Psoas muscle (tissue), 8 donors: Measurements from ENCODE around the gene SLC44A3. TPM values are rescaled to one million over a fixed set of nuclear protein-coding genes. Genes with fewer than 3 reads are reported as not detected.

Source experiments
- ATAC-seq, 4 donors: fragments of 200-7000 bp; cut with Tn5 transposase; one replicate each; pipeline ENCODE4 v1.9.1; 2020; ENCODE audit warnings: moderate library complexity in 3 of 4, mild to moderate bottlenecking in 2 of 4
- DNase-seq, 2 donors: peaks; one replicate each; pipeline ENCODE4 v3.0.0-alpha.2; 2020
- H3K27ac ChIP-seq: fragments of 200-600 bp; one replicate; pipeline ENCODE4 v1.8.0; 2022
- H3K27me3 ChIP-seq, 3 donors: fragments of 200-600 bp in 1 of 3; one replicate each; pipeline versions ENCODE4 v1.6.1 to v1.8.0; 2013 to 2022; ENCODE audit warnings: low read length in 2 of 3, mild to moderate bottlenecking in 2 of 3, moderate library complexity in 1 of 3; ENCODE audit not compliant: insufficient read depth in 3 of 3
- H3K36me3 ChIP-seq, 2 donors: fragments of 200-600 bp in 1 of 2; one replicate each; pipeline versions ENCODE4 v1.6.1 to v1.8.0; 2013 to 2022; ENCODE audit warnings: low read depth in 1 of 2, mild to moderate bottlenecking in 1 of 2, moderate library complexity in 1 of 2; ENCODE audit not compliant: insufficient read depth in 1 of 2
- H3K4me1 ChIP-seq: fragments of 200-600 bp; one replicate; pipeline ENCODE4 v1.8.0; 2022
- H3K4me3 ChIP-seq: fragments of 200-600 bp; one replicate; pipeline ENCODE4 v1.8.0; 2022; ENCODE audit warnings: mild to moderate bottlenecking
- H3K9me3 ChIP-seq: fragments of 200-600 bp; one replicate; pipeline ENCODE4 v1.8.0; 2022
- WGBS, 3 donors: extraction: QIAGEN DNeasy Blood & Tissue Kit; methylation state at CpG; one replicate each; pipeline versions ENCODE4 v1.1.6 to v1.1.7; 2013; 5-methylcytosine and 5-hydroxymethylcytosine counted together
- intact Hi-C, 2 donors: fragments of 100-400 bp; cut with DNase I; formaldehyde crosslinking; loops; one replicate each; pipeline versions ENCODE4 v1.11.0 to v1.14.2; 2022
- polyA plus RNA-seq, 3 donors: library from polyadenylated mRNA; stranded (reverse); fragments of 200-250 nt; gene quantifications; one replicate each; pipeline ENCODE4 v1.2.3, GENCODE V29; 2013
- total RNA-seq, 4 donors: library from RNA; stranded (reverse); fragmentation: NEBNext Ultra II Directional in 2 of 4; extraction: Animal tissue kit (Norgen Biotek cat#: 25700) in 2 of 4; gene quantifications; one replicate each; pipeline versions ENCODE4 v1.2.1 to v1.2.4, GENCODE V29; 2021 to 2023
- TF ChIP-seq, protein P1 (sequence below): fragments of 200-600 bp; IDR thresholded peaks from one replicate; pipeline ENCODE4 v1.8.0; 2022; ENCODE audit warnings: antibody characterized with exemption
- donor health status: healthy with polysubstance abuse.
- donor health status: DM: no; HTN: no; CAD: no; lungs with moderate emphysema.
- donor health status: Bipolar disorder and iron deficiency.
- donor health status: healthy.
- donor health status: DM: yes; HTN: yes; CAD: no.
- donor health status: DM: no; HTN: no; CAD: no.
- donor health status: DM: no; HTN: no; CAD: no.
- donor health status: DM: yes; HTN: yes; CAD: no.

The SLC44A3 gene
- total and polyA plus RNA-seq, 7 donors: 0.04 to 0.58 (median 0.32) TPM; not detected in 2

DNA sequence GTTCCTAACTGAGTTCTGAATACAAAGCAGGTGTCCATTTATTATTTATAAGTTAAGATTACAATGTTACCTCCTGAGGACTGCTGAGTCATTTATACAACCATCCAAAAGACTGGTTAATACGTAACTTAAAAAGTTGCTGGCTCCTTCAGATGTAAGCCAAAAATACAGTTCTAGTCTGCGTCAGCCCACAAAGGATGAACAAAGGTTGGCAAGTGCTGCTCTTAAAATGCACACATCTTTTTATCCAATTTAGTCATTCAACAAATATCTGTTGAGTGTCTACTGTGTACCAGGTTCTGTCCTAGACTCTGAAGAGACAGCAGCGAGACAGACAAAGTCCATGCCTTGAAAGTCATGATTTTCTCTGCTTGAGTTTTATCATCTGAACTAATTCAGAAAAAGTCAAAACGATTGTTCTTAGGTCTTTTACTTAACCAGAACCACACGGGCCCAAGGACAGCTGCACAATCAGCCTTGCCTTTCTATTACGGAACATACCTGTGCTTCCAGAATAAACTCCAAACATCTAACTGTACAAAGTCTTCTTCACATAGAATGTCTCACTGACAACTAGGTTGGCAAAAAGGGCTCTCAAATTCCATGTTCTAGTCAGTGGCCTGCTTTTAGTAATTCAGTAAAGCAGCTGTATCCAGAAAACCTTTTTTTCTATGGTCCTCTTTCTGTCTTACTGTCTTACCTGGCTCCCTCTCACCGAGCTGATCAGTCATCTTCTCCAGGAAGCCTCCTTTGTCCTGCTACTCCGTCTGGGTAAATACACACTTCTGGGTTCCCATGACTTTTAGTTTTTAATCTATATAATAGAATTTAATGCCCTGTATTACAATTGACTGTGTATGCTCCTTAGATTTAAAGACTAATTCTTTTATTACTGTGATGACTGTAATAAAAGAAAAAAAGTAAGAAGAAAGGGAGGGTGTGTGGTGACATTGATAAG lies 122.3 kb downstream of the SLC44A3 start:
- WGBS, 3 donors: 76 to 85% (median 77%) methylated on average over 8 of the region's 8 CpGs
- H3K9me3 ChIP-seq: no peaks in the 10 kb centered on the region
- H3K4me1 ChIP-seq: no peaks in the 10 kb centered on the region
- ATAC-seq (no peak), DNase-seq (no peak)
- TF ChIP-seq, protein P1, sequence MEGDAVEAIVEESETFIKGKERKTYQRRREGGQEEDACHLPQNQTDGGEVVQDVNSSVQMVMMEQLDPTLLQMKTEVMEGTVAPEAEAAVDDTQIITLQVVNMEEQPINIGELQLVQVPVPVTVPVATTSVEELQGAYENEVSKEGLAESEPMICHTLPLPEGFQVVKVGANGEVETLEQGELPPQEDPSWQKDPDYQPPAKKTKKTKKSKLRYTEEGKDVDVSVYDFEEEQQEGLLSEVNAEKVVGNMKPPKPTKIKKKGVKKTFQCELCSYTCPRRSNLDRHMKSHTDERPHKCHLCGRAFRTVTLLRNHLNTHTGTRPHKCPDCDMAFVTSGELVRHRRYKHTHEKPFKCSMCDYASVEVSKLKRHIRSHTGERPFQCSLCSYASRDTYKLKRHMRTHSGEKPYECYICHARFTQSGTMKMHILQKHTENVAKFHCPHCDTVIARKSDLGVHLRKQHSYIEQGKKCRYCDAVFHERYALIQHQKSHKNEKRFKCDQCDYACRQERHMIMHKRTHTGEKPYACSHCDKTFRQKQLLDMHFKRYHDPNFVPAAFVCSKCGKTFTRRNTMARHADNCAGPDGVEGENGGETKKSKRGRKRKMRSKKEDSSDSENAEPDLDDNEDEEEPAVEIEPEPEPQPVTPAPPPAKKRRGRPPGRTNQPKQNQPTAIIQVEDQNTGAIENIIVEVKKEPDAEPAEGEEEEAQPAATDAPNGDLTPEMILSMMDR: no peak
- H3K27ac ChIP-seq: no peak overlapping the region
- no peak overlapping the region for H3K4me3 ChIP-seq
- intact Hi-C loops: no loop called here
- H3K27me3 ChIP-seq: no peaks in the 10 kb centered on the region
- no peaks in the 10 kb centered on the region for H3K36me3 ChIP-seq

Other genes starting within 250 kb of the SLC44A3 start
- gene CNN3, start 106.8 kb downstream of the SLC44A3 start, total RNA-seq: 10 to 100 TPM; 14.7 to 46.2 (median 34.0) TPM
- gene CNN3, start 106.8 kb downstream of the SLC44A3 start, polyA plus RNA-seq: 10 to 100 TPM; 12.4 to 19.2 (median 13.6) TPM